Tibial artery (tissue), 4 donors: ENCODE results near the gene FAM13A.
A peak's percentile ranks its signal among the peaks of the same experiment; 100 is the strongest.

ENCODE experiments used
- DNase-seq, 2 donors: peaks; one replicate each; pipeline ENCODE4 v3.0.0-alpha.2; 2019
- H3K27ac ChIP-seq, 2 donors: fragments of 200-600 bp; sonication (generic) in 1 of 2; 1 replicate in 1 of 2; 2 replicates in 1 of 2; pipeline ENCODE4 v1.5.1; 2018 to 2019; ENCODE audit warnings: mild to moderate bottlenecking in 1 of 2
- H3K27me3 ChIP-seq, 2 donors: fragments of 200-600 bp; sonication (generic) in 1 of 2; one replicate each; pipeline versions ENCODE4 v1.5.1 to v1.6.0; 2016 to 2019
- H3K36me3 ChIP-seq, 3 donors: fragments of 200-600 bp; sonication (generic) in 2 of 3; one replicate each; pipeline ENCODE4 v1.5.1; 2016 to 2019; ENCODE audit warnings: mild to moderate bottlenecking in 2 of 3
- H3K4me1 ChIP-seq, 4 donors: fragments of 200-600 bp; sonication (generic) in 2 of 4; 1 replicate in 3 of 4; 2 replicates in 1 of 4; pipeline ENCODE4 v1.5.1; 2016 to 2019
- H3K4me3 ChIP-seq, 2 donors: fragments of 200-600 bp; sonication (generic) in 1 of 2; 1 replicate in 1 of 2; 2 replicates in 1 of 2; pipeline ENCODE4 v1.5.1; 2018 to 2019; ENCODE audit warnings: mild to moderate bottlenecking in 2 of 2
- H3K9me3 ChIP-seq, 3 donors: fragments of 200-600 bp; sonication (generic) in 1 of 3; one replicate each; pipeline ENCODE4 v1.5.1; 2016 to 2019
- CTCF ChIP-seq, 2 experiments: fragments of 200-600 bp in 1 of 2; fragments of 450-650 bp in 1 of 2; IDR thresholded peaks; one replicate each; pipeline ENCODE4 v1.5.1; 2017 to 2019; ENCODE audit warnings: antibody characterized with exemption in 2 of 2, mild to moderate bottlenecking in 1 of 2, moderate library complexity in 1 of 2
- intact Hi-C: fragments of 100-400 bp; cut with DNase I; formaldehyde crosslinking; loops from one replicate; pipeline ENCODE4 v1.15.0; 2023; ENCODE audit warnings: low total_unique reads

Gene FAM13A

DNA sequence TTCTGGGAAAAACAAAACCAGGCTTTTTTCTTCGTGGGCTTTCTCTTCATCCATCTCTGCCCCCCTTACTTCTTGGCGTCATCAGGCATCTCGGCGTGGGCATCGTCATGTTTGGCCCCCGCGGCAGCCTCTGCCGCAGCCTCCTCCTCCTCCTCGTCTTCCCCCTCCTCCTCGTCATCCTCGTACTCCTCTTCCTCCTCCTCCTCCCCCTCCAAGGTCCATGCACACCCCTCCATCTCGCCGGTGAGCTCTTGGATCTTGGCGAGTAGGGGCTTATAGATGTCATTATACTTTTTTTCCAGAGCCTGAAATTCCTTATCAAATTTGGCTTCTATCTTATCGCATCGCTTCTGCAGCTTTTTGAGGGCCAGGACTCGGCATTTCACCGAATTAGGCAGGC, 359.8 kb downstream of the FAM13A start:
- Histone ChIP-seq H3K9me3 (no peaks in the 10 kb centered on the region), H3K27me3 (no peaks in the 10 kb centered on the region), H3K36me3 (peaks cover 0 to 17% (median 5%) of the 10 kb centered on the region in 3 donors), H3K4me1 (no peaks in the 10 kb centered on the region), H3K4me3 (peak overlapping the region; percentile 69 to 73), H3K27ac (peak overlapping the region; percentile 83 to 85)
- no peak for DNase-seq
- intact Hi-C loops: no loop called here
- no peak for TF ChIP-seq CTCF (IDR thresholded peaks at IDR 0.05)

DNA sequence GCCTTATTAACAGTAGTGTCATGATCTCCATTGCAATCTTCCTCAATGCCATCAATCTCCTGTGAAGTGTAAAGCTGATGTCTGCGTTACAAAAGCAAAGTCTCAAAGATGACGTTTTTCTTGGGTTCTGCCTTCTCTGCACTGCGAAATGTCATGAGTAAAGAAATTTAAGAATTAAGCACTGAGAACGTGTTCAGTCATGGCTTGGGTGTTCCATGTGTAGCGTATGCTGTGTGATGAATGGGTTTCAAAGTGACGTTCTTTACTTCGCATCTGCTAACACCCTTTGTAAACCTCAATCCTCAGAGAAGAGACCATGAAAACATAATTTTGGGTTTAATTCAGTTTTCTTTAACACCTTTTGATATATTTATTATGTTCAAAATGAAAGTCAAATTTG, 360.4 kb downstream of the FAM13A start:
- Histone ChIP-seq H3K36me3 (peaks cover 0 to 16% (median under 1%) of the 10 kb centered on the region in 3 donors), H3K4me1 (no peaks in the 10 kb centered on the region), H3K4me3 (peak overlapping the region; percentile 69 to 73), H3K27me3 (no peaks in the 10 kb centered on the region), H3K27ac (peak overlapping the region; percentile 83 to 85), H3K9me3 (no peaks in the 10 kb centered on the region)
- no peak for DNase-seq
- no peak for TF ChIP-seq CTCF (IDR thresholded peaks at IDR 0.05)
- intact Hi-C loops: no loop called here

DNA sequence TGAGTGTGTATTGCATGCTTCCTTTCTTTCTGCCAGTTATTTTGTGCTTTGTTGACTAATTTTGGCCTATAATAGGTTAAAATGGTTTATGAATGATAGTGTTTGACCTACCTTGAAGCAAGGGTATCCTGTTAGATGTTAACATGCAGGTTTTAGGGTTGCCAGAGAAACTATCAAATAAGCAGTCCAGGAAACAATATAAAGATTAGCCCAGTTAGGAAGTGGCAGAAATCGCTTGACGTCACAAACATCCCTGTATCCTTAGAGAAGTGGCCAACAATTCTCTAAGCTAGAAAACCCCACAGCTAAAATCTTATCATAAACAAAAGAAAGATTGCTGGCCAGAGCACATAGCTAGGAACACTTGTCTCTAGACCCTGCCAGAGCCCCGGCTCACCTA, 363.2 kb downstream of the FAM13A start:
- Histone ChIP-seq H3K27me3 (no peaks in the 10 kb centered on the region), H3K36me3 (peaks cover 7 to 39% (median 11%) of the 10 kb centered on the region in 3 donors), H3K4me1 (no peaks in the 10 kb centered on the region), H3K9me3 (no peaks in the 10 kb centered on the region), H3K27ac (no peak overlapping the region), H3K4me3 (no peak overlapping the region)
- DNase-seq: no peak
- intact Hi-C loops: no loop called here
- no peak for TF ChIP-seq CTCF (IDR thresholded peaks at IDR 0.05)

GRCh38 chr4:88690355-88690754, 366.6 kb downstream of the FAM13A start:
- no peak overlapping the region for H3K27ac ChIP-seq
- no peaks in the 10 kb centered on the region for H3K9me3 ChIP-seq
- H3K27me3 ChIP-seq: no peaks in the 10 kb centered on the region
- peaks cover 13 to 43% (median 30%) of the 10 kb centered on the region in 3 donors for H3K36me3 ChIP-seq
- no peaks in the 10 kb centered on the region for H3K4me1 ChIP-seq
- intact Hi-C loops: no loop called here
- no peak for TF ChIP-seq CTCF (IDR thresholded peaks at IDR 0.05)
- H3K4me3 ChIP-seq: no peak overlapping the region
- no peak for DNase-seq

DNA sequence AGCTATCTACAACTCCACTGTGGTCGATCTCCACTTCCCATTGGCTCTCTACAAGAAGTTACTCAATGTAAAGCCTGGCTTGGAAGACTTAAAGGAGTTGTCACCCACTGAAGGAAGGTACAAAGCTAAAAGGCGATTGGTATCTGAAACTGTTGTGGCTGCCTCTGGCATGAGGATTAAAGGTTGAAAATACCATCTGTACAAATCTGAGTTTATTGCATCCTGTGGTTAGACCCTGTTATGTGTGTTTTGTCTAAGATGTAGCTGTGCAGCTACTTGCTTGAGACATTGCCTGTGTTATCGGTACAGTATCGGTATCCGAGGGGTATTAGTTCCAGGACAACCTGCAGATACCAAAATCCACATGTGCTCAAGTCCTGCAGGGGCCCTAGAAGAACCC, 375.8 kb downstream of the FAM13A start:
- no peak for DNase-seq
- TF ChIP-seq CTCF (IDR thresholded peaks at IDR 0.05): no peak
- Histone ChIP-seq H3K4me1 (no peaks in the 10 kb centered on the region), H3K36me3 (peaks cover 56 to 67% (median 59%) of the 10 kb centered on the region in 3 donors), H3K27ac (no peak overlapping the region), H3K9me3 (no peaks in the 10 kb centered on the region), H3K4me3 (no peak overlapping the region), H3K27me3 (no peaks in the 10 kb centered on the region)
- intact Hi-C loops: no loop called here
